ENCODE results near the gene LDHA. TPM values are rescaled to one million over a fixed set of nuclear protein-coding genes. Genes with fewer than 3 reads are reported as not detected.

Gene LDHA
- total RNA-seq, 2 experiments from 2014 or later = 398 to 1,156 TPM

DNA sequence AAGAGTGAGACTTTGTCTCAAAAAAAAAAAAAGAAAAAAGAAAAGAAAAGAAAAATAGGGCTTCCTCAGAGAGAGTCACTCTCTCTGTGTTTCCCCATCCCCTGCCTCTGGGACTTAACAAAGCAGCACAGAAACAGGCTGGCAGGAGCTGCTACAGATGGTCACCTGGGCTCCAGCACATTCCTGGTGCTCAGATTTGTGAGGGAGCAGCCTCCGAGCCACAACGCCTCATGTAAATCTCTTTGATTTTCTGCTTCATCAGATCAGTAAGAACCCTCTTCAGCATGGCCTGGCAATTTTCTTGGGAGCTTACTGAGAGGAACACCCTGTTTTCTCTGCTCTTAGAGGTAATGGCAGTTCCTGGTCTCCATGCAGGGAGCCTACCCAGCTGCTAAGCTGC lies 15.2 kb upstream of the LDHA start:
- Histone ChIP-seq H2AFZ (ENCODE audit: low read length) (no peak overlapping the region), H3K9me2 (ENCODE audit: insufficient read depth, low read length) (no peaks in the 10 kb centered on the region), H3K27ac (ENCODE audit: low read depth, low read length, poor library complexity, severe bottlenecking) (no peak overlapping the region), H3K4me3 (ENCODE audit: low read depth, low read length, poor library complexity, severe bottlenecking) (no peak overlapping the region), H3K36me3 (ENCODE audit: insufficient read depth, low read length) (no peaks in the 10 kb centered on the region), H3K9me3 (ENCODE audit: low read length) (no peaks in the 10 kb centered on the region), H3K4me2 (ENCODE audit: low read length) (no peak overlapping the region), H4K20me1 (ENCODE audit: insufficient read depth, low read length) (no peaks in the 10 kb centered on the region), H3K79me2 (ENCODE audit: insufficient read depth, low read depth, low read length) (no peaks in the 10 kb centered on the region), H3K4me1 (ENCODE audit: insufficient read depth, low read length, poor library complexity, severe bottlenecking) (peaks cover 14% of the 10 kb centered on the region)
- TF ChIP-seq, protein P1, sequence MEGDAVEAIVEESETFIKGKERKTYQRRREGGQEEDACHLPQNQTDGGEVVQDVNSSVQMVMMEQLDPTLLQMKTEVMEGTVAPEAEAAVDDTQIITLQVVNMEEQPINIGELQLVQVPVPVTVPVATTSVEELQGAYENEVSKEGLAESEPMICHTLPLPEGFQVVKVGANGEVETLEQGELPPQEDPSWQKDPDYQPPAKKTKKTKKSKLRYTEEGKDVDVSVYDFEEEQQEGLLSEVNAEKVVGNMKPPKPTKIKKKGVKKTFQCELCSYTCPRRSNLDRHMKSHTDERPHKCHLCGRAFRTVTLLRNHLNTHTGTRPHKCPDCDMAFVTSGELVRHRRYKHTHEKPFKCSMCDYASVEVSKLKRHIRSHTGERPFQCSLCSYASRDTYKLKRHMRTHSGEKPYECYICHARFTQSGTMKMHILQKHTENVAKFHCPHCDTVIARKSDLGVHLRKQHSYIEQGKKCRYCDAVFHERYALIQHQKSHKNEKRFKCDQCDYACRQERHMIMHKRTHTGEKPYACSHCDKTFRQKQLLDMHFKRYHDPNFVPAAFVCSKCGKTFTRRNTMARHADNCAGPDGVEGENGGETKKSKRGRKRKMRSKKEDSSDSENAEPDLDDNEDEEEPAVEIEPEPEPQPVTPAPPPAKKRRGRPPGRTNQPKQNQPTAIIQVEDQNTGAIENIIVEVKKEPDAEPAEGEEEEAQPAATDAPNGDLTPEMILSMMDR (conservative IDR thresholded peaks at IDR 0.05; ENCODE audit: low read length) = no peak
- no peak for TF ChIP-seq EZH2phosphoT487 (IDR thresholded peaks at IDR 0.05; ENCODE audit: borderline replicate concordance, low read depth, low read length)
- no TSS peak for BruUV-seq (replicated peaks)
- DNase-seq (ENCODE audit: low spot score) = no peak
- ChIA-PET POLR2A (interaction anchor here (0.6 to 1.1 kb wide), 2 partner anchors 16 to 147 kb away, joined by 3 read pairs; partner anchors contain the start of gene LDHA), CTCF (ENCODE audit: unreplicated experiment) (no interaction called here)
- intact Hi-C loops (cut with micrococcal nuclease; ENCODE audit: unreplicated experiment) = no loop called here

DNA sequence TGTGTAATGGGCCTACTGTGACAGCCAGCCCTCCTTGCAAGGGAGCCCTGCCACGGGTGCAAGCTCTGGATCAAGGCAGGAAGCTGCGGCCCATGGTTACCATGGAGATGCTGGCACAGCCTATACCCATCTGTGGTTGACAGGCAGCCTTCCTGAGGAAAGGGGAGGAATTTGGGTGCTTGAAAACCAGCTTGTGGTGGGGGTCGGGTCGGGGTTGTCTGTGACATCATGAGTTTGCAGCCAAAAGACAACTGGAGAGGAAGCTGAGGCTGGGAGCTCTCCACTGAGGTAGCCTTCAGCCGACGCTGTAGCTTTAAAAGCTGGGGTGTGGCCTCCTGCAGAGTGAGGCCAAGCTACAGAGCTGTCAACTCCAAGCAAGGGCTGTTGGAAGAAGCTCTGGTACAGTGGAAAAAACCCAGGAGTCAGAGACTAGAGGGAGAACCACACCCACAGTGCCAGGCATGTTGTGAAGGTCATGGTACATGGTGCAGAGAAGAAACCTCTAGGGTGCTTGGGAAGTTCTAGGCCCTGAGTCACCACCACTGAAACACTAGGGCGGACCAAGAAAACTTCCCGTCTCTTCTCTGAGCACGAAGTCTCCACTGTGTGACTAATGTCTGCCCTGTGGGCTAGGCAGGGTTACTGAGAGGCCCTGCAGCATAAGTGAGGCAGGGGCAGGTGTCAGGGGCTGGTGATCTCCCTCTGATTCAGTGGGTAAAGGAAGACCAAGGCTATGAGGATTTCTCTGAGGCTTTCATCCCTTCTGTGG lies 10.8 kb upstream of the LDHA start:
- DNase-seq (ENCODE audit: low spot score) = peak; percentile 16
- Histone ChIP-seq H3K4me3 (ENCODE audit: low read depth, low read length, poor library complexity, severe bottlenecking) (no peak overlapping the region), H2AFZ (ENCODE audit: low read length) (peak overlapping the region; percentile 88), H3K9me2 (ENCODE audit: insufficient read depth, low read length) (no peaks in the 10 kb centered on the region), H3K79me2 (ENCODE audit: insufficient read depth, low read depth, low read length) (no peaks in the 10 kb centered on the region), H4K20me1 (ENCODE audit: insufficient read depth, low read length) (no peaks in the 10 kb centered on the region), H3K9me3 (ENCODE audit: low read length) (no peaks in the 10 kb centered on the region), H3K36me3 (ENCODE audit: insufficient read depth, low read length) (no peaks in the 10 kb centered on the region), H3K4me1 (ENCODE audit: insufficient read depth, low read length, poor library complexity, severe bottlenecking) (peaks cover 14% of the 10 kb centered on the region), H3K27ac (ENCODE audit: low read depth, low read length, poor library complexity, severe bottlenecking) (peak overlapping the region; percentile 11), H3K4me2 (ENCODE audit: low read length) (peak overlapping the region; percentile 8; the same call in 1 of the 2 replicates)
- TF ChIP-seq, protein P1 (conservative IDR thresholded peaks at IDR 0.05; ENCODE audit: low read length) = no peak
- no peak for TF ChIP-seq EZH2phosphoT487 (IDR thresholded peaks at IDR 0.05; ENCODE audit: borderline replicate concordance, low read depth, low read length)
- BruUV-seq (replicated peaks) = no TSS peak
- intact Hi-C loops (cut with micrococcal nuclease; ENCODE audit: unreplicated experiment) = no loop called here
- ChIA-PET POLR2A (interaction anchor here (0.6 to 5.2 kb wide), 7 partner anchors 10 to 143 kb away, joined by 3 to 56 read pairs (median 5); partner anchors contain the start of gene LDHA), CTCF (ENCODE audit: unreplicated experiment) (interaction anchor here (0.5 to 1.7 kb wide), 3 partner anchors 11 to 604 kb away, joined by 3 to 5 read pairs (median 4); partner anchors contain the start of gene LDHA)

Measured in OCI-LY7 (cell line).